Measurements from ENCODE around the gene CPE. TPM values are rescaled to one million over a fixed set of nuclear protein-coding genes. Genes with fewer than 3 reads are reported as not detected.

Gene CPE
- polyA plus RNA-seq, 1 of the 3 experiments (the other 2 are of a cell fraction): 18.2 TPM

GRCh38 chr4:165539801-165540200, 161.0 kb downstream of the CPE start:
- no peak for TF ChIP-seq NFIC (IDR thresholded peaks at IDR 0.05; ENCODE audit: borderline replicate concordance)
- no peak for TF ChIP-seq RFX5 (IDR thresholded peaks at IDR 0.05; ENCODE audit: low read length)
- TF ChIP-seq EZH2phosphoT487 (IDR thresholded peaks at IDR 0.05; ENCODE audit: borderline replicate concordance, low read depth): no peak
- no peak for TF ChIP-seq REST (IDR thresholded peaks at IDR 0.05; ENCODE audit: low read depth, low read length)
- TF ChIP-seq CHD2 (IDR thresholded peaks at IDR 0.05; ENCODE audit: low read length, partially characterized antibody): no peak
- TF ChIP-seq JUND (IDR thresholded peaks at IDR 0.05): no peak
- no peak for TF ChIP-seq TCF12 (IDR thresholded peaks at IDR 0.05)
- TF ChIP-seq SMC3 (IDR thresholded peaks at IDR 0.05; ENCODE audit: low read depth, low read length): no peak
- no peak for TF ChIP-seq POLR2AphosphoS5 (IDR thresholded peaks at IDR 0.05; ENCODE audit: low read depth, low read length)
- Histone ChIP-seq H3K27ac (ENCODE audit: low read depth in 2 of 2, low read length in 1 of 2) (no peak overlapping the region), H3K36me3 (replicated peaks in 1 of 2; ENCODE audit: control insufficient read depth in 1 of 2, insufficient read depth in 2 of 2, low read length in 1 of 2) (no peaks in the 10 kb centered on the region), H3F3A (replicated peaks; ENCODE audit: insufficient read depth) (no peaks in the 10 kb centered on the region), H3K27me3 (ENCODE audit: insufficient read depth) (no peaks in the 10 kb centered on the region), H3K4me1 (ENCODE audit: control insufficient read depth in 1 of 2, insufficient read depth in 2 of 2, low read depth in 1 of 2, low read length in 1 of 2) (no peaks in the 10 kb centered on the region), H3K9me3 (no peaks in the 10 kb centered on the region), H3K79me2 (ENCODE audit: insufficient read depth) (no peaks in the 10 kb centered on the region), H3K4me3 (ENCODE audit: low read depth in 2 of 2, low read length in 1 of 2) (no peak overlapping the region), H3K9ac (no peak overlapping the region), H2AFZ (ENCODE audit: low read depth) (no peak overlapping the region), H3K9me2 (no peaks in the 10 kb centered on the region), H3K4me2 (no peak overlapping the region), H4K20me1 (ENCODE audit: insufficient read depth) (no peaks in the 10 kb centered on the region)
- WGBS (ENCODE audit: low lambda C conversion rate): 38% methylated on average over 3 of the region's 3 CpGs
- ChIA-PET CTCF (interaction anchor here (2.6 kb wide), 1 partner anchor 552 kb away, joined by 8 read pairs; no protein-coding TSS in a partner anchor), POLR2A (no interaction called here)
- no peak for DNase-seq

GRCh38 chr4:165540206-165540830, 161.5 kb downstream of the CPE start:
- H2AFZ ChIP-seq (ENCODE audit: low read depth): no peak overlapping the region
- no peak for DNase-seq
- H3K4me1 ChIP-seq (ENCODE audit: control insufficient read depth in 1 of 2, insufficient read depth in 2 of 2, low read depth in 1 of 2, low read length in 1 of 2): no peaks in the 10 kb centered on the region
- no peaks in the 10 kb centered on the region for H4K20me1 ChIP-seq (ENCODE audit: insufficient read depth)
- WGBS (ENCODE audit: low lambda C conversion rate): 63% methylated on average over 9 of the region's 9 CpGs
- H3K4me3 ChIP-seq (ENCODE audit: low read depth in 2 of 2, low read length in 1 of 2): no peak overlapping the region
- no peaks in the 10 kb centered on the region for H3K9me3 ChIP-seq
- no peak overlapping the region for H3K27ac ChIP-seq (ENCODE audit: low read depth in 2 of 2, low read length in 1 of 2)
- no peaks in the 10 kb centered on the region for H3F3A ChIP-seq (replicated peaks; ENCODE audit: insufficient read depth)
- no peaks in the 10 kb centered on the region for H3K27me3 ChIP-seq (ENCODE audit: insufficient read depth)
- no peaks in the 10 kb centered on the region for H3K9me2 ChIP-seq
- no peaks in the 10 kb centered on the region for H3K36me3 ChIP-seq (replicated peaks in 1 of 2; ENCODE audit: control insufficient read depth in 1 of 2, insufficient read depth in 2 of 2, low read length in 1 of 2)
- H3K79me2 ChIP-seq (ENCODE audit: insufficient read depth): no peaks in the 10 kb centered on the region
- H3K4me2 ChIP-seq: no peak overlapping the region
- CTCF ChIA-PET: interaction anchor here (2.6 kb wide), 1 partner anchor 552 kb away, joined by 8 read pairs; no protein-coding TSS in a partner anchor
- POLR2A ChIA-PET: no interaction called here
- no peak overlapping the region for H3K9ac ChIP-seq
- TF ChIP-seq SIN3A (IDR thresholded peaks at IDR 0.05; ENCODE audit: borderline replicate concordance, low read depth, low read length) (no peak), SMC3 (IDR thresholded peaks at IDR 0.05; ENCODE audit: low read depth, low read length) (no peak), GATA2 (CRISPR knock-in tag; IDR thresholded peaks at IDR 0.05) (no peak), ELF1 (IDR thresholded peaks at IDR 0.05) (no peak), ZBTB33 (IDR thresholded peaks at IDR 0.05; ENCODE audit: borderline replicate concordance, low read depth) (no peak), REST (IDR thresholded peaks at IDR 0.05; ENCODE audit: low read depth, low read length) (no peak), MAX (IDR thresholded peaks at IDR 0.05; ENCODE audit: low read depth) (no peak), POLR2AphosphoS5 (IDR thresholded peaks at IDR 0.05; ENCODE audit: low read depth, low read length) (no peak), NRF1 (IDR thresholded peaks at IDR 0.05; ENCODE audit: low read depth, low read length) (no peak), RCOR1 (IDR thresholded peaks at IDR 0.05; ENCODE audit: low read length) (no peak), RXRA (IDR thresholded peaks at IDR 0.05; ENCODE audit: borderline replicate concordance, low read depth) (no peak)
